WTC11 (cell line): ENCODE data around the gene USP37.

ENCODE experiments used
- CBFB ChIP-seq: sonication (generic); formaldehyde crosslinking; IDR thresholded peaks from 2 replicates; pipeline ENCODE4 v1.8.1; 2022; ENCODE audit warnings: mild to moderate bottlenecking, low read depth, missing genetic modification reagents
- CREB1 ChIP-seq: sonication (generic); formaldehyde crosslinking; IDR thresholded peaks from 2 replicates; pipeline ENCODE4 v1.8.0; 2023; ENCODE audit warnings: mild to moderate bottlenecking, missing genetic modification reagents
- SP1 ChIP-seq: sonication (generic); formaldehyde crosslinking; conservative IDR thresholded peaks from 2 replicates; pipeline ENCODE4 v1.8.1; 2022; ENCODE audit warnings: missing genetic modification reagents
- USF1 ChIP-seq: sonication (generic); formaldehyde crosslinking; IDR thresholded peaks from 2 replicates; pipeline ENCODE4 v1.8.0; 2022; ENCODE audit warnings: mild to moderate bottlenecking, missing genetic modification reagents
- TF ChIP-seq, protein P1 (sequence below): fragments of 250-450 bp; sonication (Bioruptor Pico); IDR thresholded peaks from 2 replicates; pipeline ENCODE4 v1.9.0; 2021; ENCODE audit warnings: mild to moderate bottlenecking
- TF ChIP-seq, protein P2 (sequence below): fragments of 200-600 bp; IDR thresholded peaks from 2 replicates; pipeline ENCODE4 v1.8.0; 2022; ENCODE audit warnings: antibody characterized with exemption
- TF ChIP-seq, protein P3 (sequence below): sonication (generic); formaldehyde crosslinking; IDR thresholded peaks from 2 replicates; pipeline ENCODE4 v1.8.1; 2022; ENCODE audit warnings: low read depth, mild to moderate bottlenecking, moderate library complexity, missing genetic modification reagents, borderline replicate concordance

- TF ChIP-seq, protein P1, sequence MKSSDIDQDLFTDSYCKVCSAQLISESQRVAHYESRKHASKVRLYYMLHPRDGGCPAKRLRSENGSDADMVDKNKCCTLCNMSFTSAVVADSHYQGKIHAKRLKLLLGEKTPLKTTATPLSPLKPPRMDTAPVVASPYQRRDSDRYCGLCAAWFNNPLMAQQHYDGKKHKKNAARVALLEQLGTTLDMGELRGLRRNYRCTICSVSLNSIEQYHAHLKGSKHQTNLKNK (CRISPR knock-in tag) = no peak
- TF ChIP-seq, protein P2, sequence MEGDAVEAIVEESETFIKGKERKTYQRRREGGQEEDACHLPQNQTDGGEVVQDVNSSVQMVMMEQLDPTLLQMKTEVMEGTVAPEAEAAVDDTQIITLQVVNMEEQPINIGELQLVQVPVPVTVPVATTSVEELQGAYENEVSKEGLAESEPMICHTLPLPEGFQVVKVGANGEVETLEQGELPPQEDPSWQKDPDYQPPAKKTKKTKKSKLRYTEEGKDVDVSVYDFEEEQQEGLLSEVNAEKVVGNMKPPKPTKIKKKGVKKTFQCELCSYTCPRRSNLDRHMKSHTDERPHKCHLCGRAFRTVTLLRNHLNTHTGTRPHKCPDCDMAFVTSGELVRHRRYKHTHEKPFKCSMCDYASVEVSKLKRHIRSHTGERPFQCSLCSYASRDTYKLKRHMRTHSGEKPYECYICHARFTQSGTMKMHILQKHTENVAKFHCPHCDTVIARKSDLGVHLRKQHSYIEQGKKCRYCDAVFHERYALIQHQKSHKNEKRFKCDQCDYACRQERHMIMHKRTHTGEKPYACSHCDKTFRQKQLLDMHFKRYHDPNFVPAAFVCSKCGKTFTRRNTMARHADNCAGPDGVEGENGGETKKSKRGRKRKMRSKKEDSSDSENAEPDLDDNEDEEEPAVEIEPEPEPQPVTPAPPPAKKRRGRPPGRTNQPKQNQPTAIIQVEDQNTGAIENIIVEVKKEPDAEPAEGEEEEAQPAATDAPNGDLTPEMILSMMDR = no peak
- TF ChIP-seq, protein P3, sequence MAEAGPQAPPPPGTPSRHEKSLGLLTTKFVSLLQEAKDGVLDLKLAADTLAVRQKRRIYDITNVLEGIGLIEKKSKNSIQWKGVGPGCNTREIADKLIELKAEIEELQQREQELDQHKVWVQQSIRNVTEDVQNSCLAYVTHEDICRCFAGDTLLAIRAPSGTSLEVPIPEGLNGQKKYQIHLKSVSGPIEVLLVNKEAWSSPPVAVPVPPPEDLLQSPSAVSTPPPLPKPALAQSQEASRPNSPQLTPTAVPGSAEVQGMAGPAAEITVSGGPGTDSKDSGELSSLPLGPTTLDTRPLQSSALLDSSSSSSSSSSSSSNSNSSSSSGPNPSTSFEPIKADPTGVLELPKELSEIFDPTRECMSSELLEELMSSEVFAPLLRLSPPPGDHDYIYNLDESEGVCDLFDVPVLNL (CRISPR knock-in tag) = no peak
- TF ChIP-seq CBFB (CRISPR knock-in tag) = no peak
- no peak for TF ChIP-seq SP1 (CRISPR knock-in tag)
- no peak for TF ChIP-seq USF1 (CRISPR knock-in tag)
- no peak for TF ChIP-seq CREB1 (CRISPR knock-in tag)
These were observed 136.3 kb downstream of the USP37 start for GRCh38 chr2:218431878-218432277.
